ENCODE measurements around the gene HES3.

The HES3 gene

DNA sequence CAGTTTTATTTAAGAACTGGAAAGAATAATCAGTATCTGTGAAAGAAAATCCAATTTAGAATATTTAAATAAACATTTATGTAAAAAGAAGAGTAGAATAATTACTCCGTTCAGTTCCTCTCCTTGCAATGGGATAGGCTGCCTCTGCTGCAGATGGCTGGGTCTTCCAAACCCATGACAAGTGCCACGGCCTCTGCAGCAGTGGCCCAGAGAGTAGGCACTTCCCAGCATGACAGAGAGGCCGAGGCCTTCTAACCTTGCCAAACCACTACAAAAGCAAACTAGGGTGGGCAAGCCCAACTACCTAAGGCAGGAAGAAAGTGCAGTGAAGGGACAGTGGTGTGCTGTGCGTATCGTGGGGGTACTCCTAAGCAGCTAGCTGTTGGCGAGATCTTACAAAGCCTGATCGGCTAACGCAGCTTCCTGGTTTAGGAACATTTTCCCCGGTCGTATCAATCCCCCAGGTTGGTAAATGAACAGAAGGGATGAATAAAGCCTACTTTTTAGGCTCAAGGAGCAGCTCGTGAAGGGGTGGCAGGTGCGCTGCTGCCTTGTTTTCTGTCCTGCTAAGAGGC is 22.7 kb upstream of the HES3 start:
- Histone ChIP-seq H3K4me2 (ENCODE audit: low read length) (no peak overlapping the region), H3K9ac (ENCODE audit: low read length) (no peak overlapping the region), H3K4me3 (ENCODE audit: low read depth, low read length, poor library complexity, severe bottlenecking) (no peak overlapping the region), H4K20me1 (ENCODE audit: insufficient read depth, low read length) (no peaks in the 10 kb centered on the region), H3K36me3 (ENCODE audit: insufficient read depth, low read length) (peaks cover 56% of the 10 kb centered on the region), H3K9me3 (ENCODE audit: low read length) (no peaks in the 10 kb centered on the region), H3K79me2 (ENCODE audit: insufficient read depth, low read length) (no peaks in the 10 kb centered on the region), H3K27ac (ENCODE audit: low read depth, low read length, poor library complexity, severe bottlenecking) (no peak overlapping the region), H3K27me3 (ENCODE audit: insufficient read depth, low read length) (no peaks in the 10 kb centered on the region; the same call in 1 of the 2 replicates), H2AFZ (ENCODE audit: low read length) (no peak overlapping the region), H3F3A (ENCODE audit: insufficient read depth, low read length) (no peaks in the 10 kb centered on the region), H3K4me1 (ENCODE audit: insufficient read depth, low read length, severe bottlenecking) (no peaks in the 10 kb centered on the region), H3K9me2 (ENCODE audit: low read depth, low read length) (no peaks in the 10 kb centered on the region)
- TF ChIP-seq EZH2 (IDR thresholded peaks at IDR 0.05; ENCODE audit: borderline replicate concordance, low read length): no peak
- TF ChIP-seq, protein P1, sequence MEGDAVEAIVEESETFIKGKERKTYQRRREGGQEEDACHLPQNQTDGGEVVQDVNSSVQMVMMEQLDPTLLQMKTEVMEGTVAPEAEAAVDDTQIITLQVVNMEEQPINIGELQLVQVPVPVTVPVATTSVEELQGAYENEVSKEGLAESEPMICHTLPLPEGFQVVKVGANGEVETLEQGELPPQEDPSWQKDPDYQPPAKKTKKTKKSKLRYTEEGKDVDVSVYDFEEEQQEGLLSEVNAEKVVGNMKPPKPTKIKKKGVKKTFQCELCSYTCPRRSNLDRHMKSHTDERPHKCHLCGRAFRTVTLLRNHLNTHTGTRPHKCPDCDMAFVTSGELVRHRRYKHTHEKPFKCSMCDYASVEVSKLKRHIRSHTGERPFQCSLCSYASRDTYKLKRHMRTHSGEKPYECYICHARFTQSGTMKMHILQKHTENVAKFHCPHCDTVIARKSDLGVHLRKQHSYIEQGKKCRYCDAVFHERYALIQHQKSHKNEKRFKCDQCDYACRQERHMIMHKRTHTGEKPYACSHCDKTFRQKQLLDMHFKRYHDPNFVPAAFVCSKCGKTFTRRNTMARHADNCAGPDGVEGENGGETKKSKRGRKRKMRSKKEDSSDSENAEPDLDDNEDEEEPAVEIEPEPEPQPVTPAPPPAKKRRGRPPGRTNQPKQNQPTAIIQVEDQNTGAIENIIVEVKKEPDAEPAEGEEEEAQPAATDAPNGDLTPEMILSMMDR (IDR thresholded peaks at IDR 0.05; ENCODE audit: low read length): no peak

DNA sequence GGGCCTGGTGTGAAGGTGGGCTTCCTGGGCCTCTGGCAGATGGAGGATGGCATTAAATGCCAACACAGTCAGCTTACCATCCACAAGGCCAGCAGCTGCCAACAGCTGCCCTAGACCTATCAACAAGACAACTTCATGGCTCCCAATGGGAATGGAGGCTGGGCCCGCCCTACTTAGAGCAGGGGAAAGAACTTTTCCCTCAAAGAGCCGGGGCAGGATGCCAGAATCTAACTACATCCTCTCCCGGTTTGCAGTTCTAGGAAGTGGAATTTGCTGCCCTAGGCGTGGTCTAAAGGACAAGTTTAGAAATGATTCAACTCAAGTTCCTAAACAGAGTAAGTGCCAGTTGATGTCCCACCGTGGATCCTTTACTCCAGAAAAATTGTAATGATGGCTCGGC is 21.3 kb upstream of the HES3 start:
- H3K9ac ChIP-seq (ENCODE audit: low read length): no peak overlapping the region
- TF ChIP-seq EZH2 (IDR thresholded peaks at IDR 0.05; ENCODE audit: borderline replicate concordance, low read length): no peak
- TF ChIP-seq, protein P1 (IDR thresholded peaks at IDR 0.05; ENCODE audit: low read length): no peak
- no peaks in the 10 kb centered on the region for H4K20me1 ChIP-seq (ENCODE audit: insufficient read depth, low read length)
- H3F3A ChIP-seq (ENCODE audit: insufficient read depth, low read length): no peaks in the 10 kb centered on the region
- no peaks in the 10 kb centered on the region for H3K27me3 ChIP-seq (ENCODE audit: insufficient read depth, low read length)
- no peaks in the 10 kb centered on the region for H3K9me3 ChIP-seq (ENCODE audit: low read length)
- no peak overlapping the region for H2AFZ ChIP-seq (ENCODE audit: low read length)
- H3K9me2 ChIP-seq (ENCODE audit: low read depth, low read length): no peaks in the 10 kb centered on the region
- H3K36me3 ChIP-seq (ENCODE audit: insufficient read depth, low read length): peaks cover 69% of the 10 kb centered on the region
- H3K79me2 ChIP-seq (ENCODE audit: insufficient read depth, low read length): no peaks in the 10 kb centered on the region
- no peak overlapping the region for H3K4me3 ChIP-seq (ENCODE audit: low read depth, low read length, poor library complexity, severe bottlenecking)
- H3K27ac ChIP-seq (ENCODE audit: low read depth, low read length, poor library complexity, severe bottlenecking): no peak overlapping the region
- H3K4me2 ChIP-seq (ENCODE audit: low read length): no peak overlapping the region
- no peaks in the 10 kb centered on the region for H3K4me1 ChIP-seq (ENCODE audit: insufficient read depth, low read length, severe bottlenecking)

DNA sequence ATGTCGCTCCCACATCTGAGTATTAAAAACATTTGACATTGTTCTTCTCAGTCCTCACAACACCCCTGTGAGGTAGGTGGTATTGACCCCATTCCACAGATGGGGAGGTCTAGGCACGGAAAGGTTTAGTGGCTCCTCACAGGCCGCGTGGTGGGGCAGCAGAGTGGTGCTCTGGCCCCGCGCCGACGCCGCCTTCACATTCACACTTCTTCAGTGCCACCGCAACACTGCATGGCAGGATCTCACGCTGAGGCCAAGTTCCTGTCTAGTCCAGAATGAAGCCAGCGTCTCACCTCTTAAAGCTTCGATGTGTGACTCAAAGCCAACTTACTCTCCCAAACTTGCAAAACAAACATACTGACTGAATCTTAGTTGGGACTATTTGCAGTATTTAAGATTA is 20.4 kb upstream of the HES3 start:
- H3K4me3 ChIP-seq (ENCODE audit: low read depth, low read length, poor library complexity, severe bottlenecking): no peak overlapping the region
- no peaks in the 10 kb centered on the region for H3K9me2 ChIP-seq (ENCODE audit: low read depth, low read length)
- H3K36me3 ChIP-seq (ENCODE audit: insufficient read depth, low read length): peaks cover 79% of the 10 kb centered on the region
- no peak overlapping the region for H3K27ac ChIP-seq (ENCODE audit: low read depth, low read length, poor library complexity, severe bottlenecking)
- no peak overlapping the region for H3K4me2 ChIP-seq (ENCODE audit: low read length)
- H4K20me1 ChIP-seq (ENCODE audit: insufficient read depth, low read length): no peaks in the 10 kb centered on the region
- no peaks in the 10 kb centered on the region for H3K27me3 ChIP-seq (ENCODE audit: insufficient read depth, low read length)
- H3K9me3 ChIP-seq (ENCODE audit: low read length): no peaks in the 10 kb centered on the region
- TF ChIP-seq EZH2 (IDR thresholded peaks at IDR 0.05; ENCODE audit: borderline replicate concordance, low read length): no peak
- TF ChIP-seq, protein P1 (IDR thresholded peaks at IDR 0.05; ENCODE audit: low read length): no peak
- no peak overlapping the region for H3K9ac ChIP-seq (ENCODE audit: low read length)
- no peaks in the 10 kb centered on the region for H3K79me2 ChIP-seq (ENCODE audit: insufficient read depth, low read length)
- no peaks in the 10 kb centered on the region for H3K4me1 ChIP-seq (ENCODE audit: insufficient read depth, low read length, severe bottlenecking)
- no peaks in the 10 kb centered on the region for H3F3A ChIP-seq (ENCODE audit: insufficient read depth, low read length)
- no peak overlapping the region for H2AFZ ChIP-seq (ENCODE audit: low read length)
